ENCODE measurements around the gene MYBPC1. TPM values are rescaled to one million over a fixed set of nuclear protein-coding genes. Genes with fewer than 3 reads are reported as not detected.

The MYBPC1 gene
- total RNA-seq, 1 experiment from 2014 or later: not detected

- H4K91ac ChIP-seq (ENCODE audit: insufficient read length, low read depth, low read length): no peak overlapping the region
- H3K18ac ChIP-seq (ENCODE audit: insufficient read length, low read depth, low read length): no peak overlapping the region
- no peak overlapping the region for H4K8ac ChIP-seq (replicated peaks; ENCODE audit: insufficient read length, low read depth, low read length)
- H2AK5ac ChIP-seq (ENCODE audit: insufficient read length, low read length): no peak overlapping the region
- H3K4me2 ChIP-seq (ENCODE audit: insufficient read depth, insufficient read length, low read length): no peak overlapping the region
- peak overlapping the region in 1 of 3 experiments; percentile 9; a peak in 1 of 7 replicates for H3K27ac Mint-ChIP-seq
- H2BK5ac ChIP-seq (ENCODE audit: insufficient read length, low read length): no peak overlapping the region
- H3K4ac ChIP-seq (ENCODE audit: low read depth, low read length): no peak overlapping the region
- H3K4me1 ChIP-seq (ENCODE audit: insufficient read depth, low read length): no peaks in the 10 kb centered on the region
- WGBS (ENCODE audit: extremely low coverage, insufficient read length, low lambda C conversion rate): no CpG with 5 or more reads among the region's 3 CpGs
- H3K27me3 ChIP-seq (ENCODE audit: insufficient read depth, low read length): no peaks in the 10 kb centered on the region
- no peak overlapping the region for H2BK12ac ChIP-seq (ENCODE audit: insufficient read length, low read depth, low read length)
- H3K23ac ChIP-seq (ENCODE audit: insufficient read length, low read depth, low read length): no peak overlapping the region
- no peak overlapping the region for H2BK120ac ChIP-seq (ENCODE audit: low read depth, low read length, poor library complexity, severe bottlenecking)
- no peaks in the 10 kb centered on the region for H4K20me1 ChIP-seq (ENCODE audit: control insufficient read depth, insufficient read depth, insufficient read length)
- H3K4me3 Mint-ChIP-seq: no peak overlapping the region
- TF ChIP-seq CTCF (conservative IDR thresholded peaks at IDR 0.05): no peak
- H3K9me3 Mint-ChIP-seq: no peaks in the 10 kb centered on the region
- H2BK20ac ChIP-seq (ENCODE audit: low read depth, low read length, poor library complexity, severe bottlenecking): no peak overlapping the region
- no peaks in the 10 kb centered on the region for H3K36me3 Mint-ChIP-seq (ENCODE audit: insufficient read depth in 1 of 3, low read depth in 3 of 3)
- H3K4me1 Mint-ChIP-seq: peaks cover 3 to 5% of the 10 kb centered on the region in 2 experiments; a peak in 3 of 4 replicates
- no peak overlapping the region for H3T11ph ChIP-seq (ENCODE audit: low read length)
- H2AFZ ChIP-seq (ENCODE audit: low read length): no peak overlapping the region
- H3K79me2 ChIP-seq (ENCODE audit: insufficient read depth, low read length): no peaks in the 10 kb centered on the region
- no peak overlapping the region for H3K27ac ChIP-seq (ENCODE audit: insufficient read length, low read depth, low read length)
- H3K27me3 Mint-ChIP-seq (ENCODE audit: low read depth): peaks cover 2% of the 10 kb centered on the region
- H2BK15ac ChIP-seq (ENCODE audit: low read depth, low read length): no peak overlapping the region
- H3K23me2 ChIP-seq (ENCODE audit: insufficient read length, low read depth, low read length, poor library complexity, severe bottlenecking): no peaks in the 10 kb centered on the region
- H4K5ac ChIP-seq (ENCODE audit: insufficient read length, low read depth, low read length): no peak overlapping the region
- no peak overlapping the region for H3K56ac ChIP-seq (ENCODE audit: insufficient read length, low read depth, low read length)
- no peak overlapping the region for H3K14ac ChIP-seq (ENCODE audit: insufficient read depth, low read length)
- no peak overlapping the region for H3K9ac ChIP-seq (ENCODE audit: extremely low read depth, insufficient read length, low read length)
- no peaks in the 10 kb centered on the region for H3K9me3 ChIP-seq (ENCODE audit: control insufficient read depth, low read depth, low read length)
- H3K79me1 ChIP-seq (ENCODE audit: insufficient read depth, low read depth, low read length, poor library complexity, severe bottlenecking): no peaks in the 10 kb centered on the region
- no peak for DNase-seq
Observed at GRCh38 chr12:101653503-101653902, 58.7 kb downstream of the MYBPC1 start.
